Tibial nerve (tissue), 4 donors: ENCODE measurements around the gene SNED1. TPM values are rescaled to one million over a fixed set of nuclear protein-coding genes. Genes with fewer than 3 reads are reported as not detected.

Experiments used
- DNase-seq, 2 donors: peaks; one replicate each; pipeline ENCODE4 v3.0.0-alpha.2; 2019; ENCODE audit warnings: low spot score in 2 of 2
- H3K27ac ChIP-seq, 4 donors: fragments of 200-600 bp; sonication (generic) in 3 of 4; one replicate each; pipeline ENCODE4 v1.5.1; 2017 to 2019; ENCODE audit warnings: mild to moderate bottlenecking in 1 of 4
- H3K27me3 ChIP-seq, 2 donors: fragments of 200-600 bp; sonication (generic) in 1 of 2; one replicate each; pipeline versions ENCODE4 v1.5.1 to v1.6.0; 2017 to 2019
- H3K36me3 ChIP-seq, 3 donors: fragments of 200-600 bp; sonication (generic); one replicate each; pipeline ENCODE4 v1.5.1; 2018 to 2019
- H3K4me1 ChIP-seq, 4 donors: fragments of 200-600 bp; sonication (generic) in 3 of 4; one replicate each; pipeline ENCODE4 v1.5.1; 2017 to 2019
- H3K4me3 ChIP-seq, 4 donors: fragments of 200-600 bp; sonication (generic) in 3 of 4; one replicate each; pipeline ENCODE4 v1.5.1; 2017 to 2019; ENCODE audit warnings: mild to moderate bottlenecking in 1 of 4, moderate library complexity in 1 of 4
- H3K9me3 ChIP-seq, 4 donors: fragments of 200-600 bp; sonication (generic) in 3 of 4; one replicate each; pipeline ENCODE4 v1.5.1; 2017 to 2019
- EP300 ChIP-seq, 2 donors: sonication (generic); formaldehyde crosslinking; IDR thresholded peaks; one replicate each; pipeline ENCODE4 v1.6.1; 2017; ENCODE audit warnings: antibody characterized with exemption in 2 of 2, mild to moderate bottlenecking in 1 of 2
- POLR2A ChIP-seq, 2 donors: fragments of 450-650 bp; IDR thresholded peaks; one replicate each; pipeline ENCODE4 v1.6.1; 2017; ENCODE audit warnings: antibody characterized with exemption in 2 of 2, mild to moderate bottlenecking in 2 of 2, moderate library complexity in 2 of 2
- WGBS, 2 donors: methylation state at CpG; one replicate each; pipeline ENCODE4 v1.1.5; 2018; 5-methylcytosine and 5-hydroxymethylcytosine counted together
- total RNA-seq, 4 donors: library from RNA; depleted of rRNA; stranded (reverse); fragments of >200 nt; gene quantifications; one replicate each; pipeline ENCODE4 v1.1.0, GENCODE V29; 2016
- TF ChIP-seq, protein P1 (sequence below), 5 experiments: fragments of 200-600 bp in 3 of 5; fragments of 450-650 bp in 2 of 5; sonication (generic) in 3 of 5; IDR thresholded peaks; one replicate each; pipeline ENCODE4 v1.5.1; 2016 to 2019; ENCODE audit warnings: antibody characterized with exemption in 5 of 5, mild to moderate bottlenecking in 3 of 5, moderate library complexity in 2 of 5

The SNED1 gene
- total RNA-seq, 4 donors from 2014 or later: 116 to 226 (median 141) TPM

DNA sequence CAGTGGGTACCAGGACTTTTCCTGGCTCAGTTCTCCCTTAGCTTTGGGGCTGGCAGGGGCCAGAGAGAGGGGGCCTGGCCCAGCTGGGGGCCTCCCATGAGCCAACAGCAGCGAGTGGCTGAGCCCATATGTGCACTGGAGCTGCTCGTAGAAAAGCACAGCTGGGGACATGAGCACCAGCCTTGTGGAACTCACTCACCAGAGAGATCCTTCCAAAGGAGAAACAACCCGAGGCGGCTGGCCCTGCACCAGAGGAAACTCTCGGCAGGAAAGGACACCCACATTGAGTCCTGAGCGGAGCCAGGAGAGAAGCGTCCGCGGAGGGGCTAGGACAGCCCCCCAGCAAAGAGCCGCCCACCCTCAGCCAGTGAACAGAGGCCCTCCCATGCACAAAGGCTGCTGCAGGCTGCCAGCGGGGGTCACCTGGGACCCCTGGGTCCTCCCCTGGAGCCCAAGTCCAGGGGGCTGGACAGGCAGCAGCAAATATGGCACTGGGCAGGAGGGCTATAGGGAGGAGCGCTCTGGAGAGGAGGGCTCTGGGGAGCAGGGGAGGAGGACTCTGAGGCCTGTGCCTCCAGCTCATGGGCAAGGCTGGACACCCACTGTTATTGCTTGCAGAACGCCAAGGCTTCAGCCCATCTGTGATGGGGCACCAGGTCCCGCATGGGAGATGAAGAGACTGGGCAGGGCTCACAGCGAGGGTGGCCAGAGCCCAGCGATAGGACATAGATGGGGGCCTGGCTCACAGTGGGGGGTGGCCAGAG, 42.1 kb upstream of the SNED1 start:
- TF ChIP-seq EP300 (IDR thresholded peaks at IDR 0.05) (no peak), POLR2A (IDR thresholded peaks at IDR 0.05) (no peak)
- TF ChIP-seq, protein P1, sequence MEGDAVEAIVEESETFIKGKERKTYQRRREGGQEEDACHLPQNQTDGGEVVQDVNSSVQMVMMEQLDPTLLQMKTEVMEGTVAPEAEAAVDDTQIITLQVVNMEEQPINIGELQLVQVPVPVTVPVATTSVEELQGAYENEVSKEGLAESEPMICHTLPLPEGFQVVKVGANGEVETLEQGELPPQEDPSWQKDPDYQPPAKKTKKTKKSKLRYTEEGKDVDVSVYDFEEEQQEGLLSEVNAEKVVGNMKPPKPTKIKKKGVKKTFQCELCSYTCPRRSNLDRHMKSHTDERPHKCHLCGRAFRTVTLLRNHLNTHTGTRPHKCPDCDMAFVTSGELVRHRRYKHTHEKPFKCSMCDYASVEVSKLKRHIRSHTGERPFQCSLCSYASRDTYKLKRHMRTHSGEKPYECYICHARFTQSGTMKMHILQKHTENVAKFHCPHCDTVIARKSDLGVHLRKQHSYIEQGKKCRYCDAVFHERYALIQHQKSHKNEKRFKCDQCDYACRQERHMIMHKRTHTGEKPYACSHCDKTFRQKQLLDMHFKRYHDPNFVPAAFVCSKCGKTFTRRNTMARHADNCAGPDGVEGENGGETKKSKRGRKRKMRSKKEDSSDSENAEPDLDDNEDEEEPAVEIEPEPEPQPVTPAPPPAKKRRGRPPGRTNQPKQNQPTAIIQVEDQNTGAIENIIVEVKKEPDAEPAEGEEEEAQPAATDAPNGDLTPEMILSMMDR (IDR thresholded peaks at IDR 0.05): no peak
- Histone ChIP-seq H3K27ac (peak overlapping the region in 2 of 4 donors; percentile 80 to 83), H3K4me1 (peaks cover 4 to 81% (median 56%) of the 10 kb centered on the region in 4 donors), H3K27me3 (no peaks in the 10 kb centered on the region), H3K36me3 (no peaks in the 10 kb centered on the region), H3K4me3 (no peak overlapping the region), H3K9me3 (no peaks in the 10 kb centered on the region)
- 74 to 76% methylated on average over 14 to 16 of the region's 16 CpGs for WGBS, 2 donors
- peak in 1 of 2 donors; percentile 10 for DNase-seq

DNA sequence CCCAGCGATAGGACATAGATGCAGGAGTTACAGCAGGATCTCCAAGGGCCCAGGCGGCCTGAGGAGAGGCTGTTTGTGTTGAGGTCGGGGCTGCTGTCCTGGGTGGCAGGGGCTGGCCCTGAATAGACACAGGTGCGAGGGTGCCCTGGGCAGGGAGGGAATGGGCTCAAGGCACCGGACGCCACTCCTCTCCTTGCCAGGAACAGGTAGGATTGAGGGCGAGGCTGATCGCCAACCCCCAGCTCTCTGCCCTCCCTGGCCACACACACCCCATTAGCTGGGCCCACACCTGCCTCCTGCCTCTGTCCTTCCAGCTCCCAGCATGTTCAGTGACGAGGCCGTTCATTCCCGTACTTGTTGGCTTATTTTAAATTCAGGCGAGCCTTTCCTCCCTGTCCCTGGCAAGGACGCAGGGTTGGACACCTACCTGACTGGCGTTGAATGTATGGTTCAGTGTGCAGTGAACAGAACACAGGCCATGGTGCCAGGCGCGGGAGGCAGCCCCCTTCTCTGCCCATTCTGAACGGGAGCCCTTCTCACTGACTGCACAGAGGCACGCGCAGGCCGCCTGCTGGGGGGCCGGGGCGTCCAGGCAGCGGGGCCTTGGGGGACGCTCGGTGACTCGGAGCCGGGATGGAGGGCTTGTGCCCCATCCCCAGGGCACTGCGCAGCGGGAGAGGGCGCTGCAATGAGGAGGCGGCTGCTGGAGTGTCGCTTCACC, 41.3 kb upstream of the SNED1 start:
- Histone ChIP-seq H3K9me3 (no peaks in the 10 kb centered on the region), H3K4me1 (peaks cover 5 to 89% (median 60%) of the 10 kb centered on the region in 4 donors), H3K36me3 (no peaks in the 10 kb centered on the region), H3K4me3 (no peak overlapping the region), H3K27me3 (no peaks in the 10 kb centered on the region), H3K27ac (peak overlapping the region in 3 of 4 donors; percentile 45 to 83 (median 80))
- 91 to 92% methylated on average over 23 to 32 of the region's 32 CpGs for WGBS, 2 donors
- peak in 1 of 2 donors; percentile 5 for DNase-seq
- TF ChIP-seq EP300 (IDR thresholded peaks at IDR 0.05) (no peak), POLR2A (IDR thresholded peaks at IDR 0.05) (no peak)
- TF ChIP-seq, protein P1 (IDR thresholded peaks at IDR 0.05): no peak

DNA sequence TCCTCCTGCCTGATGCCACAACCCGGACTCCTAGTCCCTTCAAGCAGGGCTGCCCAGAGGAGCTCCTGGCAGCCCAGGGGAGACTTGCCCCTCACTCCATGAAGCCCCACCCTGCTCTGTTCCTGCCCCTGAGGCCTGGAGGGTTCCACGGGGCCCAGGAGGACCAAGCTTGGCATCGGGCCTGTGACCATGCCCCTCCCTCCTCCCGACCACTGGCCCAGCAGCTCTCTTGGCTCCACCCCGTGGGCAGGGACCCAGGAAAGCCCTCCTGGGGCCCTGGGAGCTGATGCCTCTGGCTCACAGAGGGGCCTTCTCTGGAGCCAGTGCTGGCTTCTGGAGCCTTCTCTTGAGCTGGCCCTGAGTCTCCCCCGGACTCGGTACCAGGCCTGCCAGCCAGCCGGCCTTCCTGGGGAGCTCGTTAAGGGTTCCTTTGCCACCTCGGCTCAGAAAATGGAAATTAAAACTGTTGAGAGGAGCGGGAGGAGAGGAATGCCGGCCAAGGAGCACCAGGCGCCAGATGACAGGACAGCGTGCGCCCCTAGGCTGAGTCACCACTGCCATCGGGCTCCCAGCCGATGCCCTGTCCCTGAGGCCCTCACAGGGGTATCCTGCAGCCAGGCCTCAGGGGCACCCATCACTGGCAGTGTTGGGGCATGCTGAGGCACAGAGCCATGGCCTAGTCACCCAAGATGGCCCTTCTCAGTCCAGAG, 40.6 kb upstream of the SNED1 start:
- Histone ChIP-seq H3K9me3 (no peaks in the 10 kb centered on the region), H3K4me1 (peaks cover 5 to 96% (median 64%) of the 10 kb centered on the region in 4 donors), H3K36me3 (no peaks in the 10 kb centered on the region), H3K27ac (peak overlapping the region in 3 of 4 donors; percentile 45 to 83 (median 80)), H3K27me3 (no peaks in the 10 kb centered on the region), H3K4me3 (no peak overlapping the region)
- TF ChIP-seq POLR2A (IDR thresholded peaks at IDR 0.05) (no peak), EP300 (IDR thresholded peaks at IDR 0.05) (no peak)
- TF ChIP-seq, protein P1 (IDR thresholded peaks at IDR 0.05): no peak
- DNase-seq: peak; percentile 3 to 13
- 46% methylated on average over 12 to 15 of the region's 17 CpGs for WGBS, 2 donors

DNA sequence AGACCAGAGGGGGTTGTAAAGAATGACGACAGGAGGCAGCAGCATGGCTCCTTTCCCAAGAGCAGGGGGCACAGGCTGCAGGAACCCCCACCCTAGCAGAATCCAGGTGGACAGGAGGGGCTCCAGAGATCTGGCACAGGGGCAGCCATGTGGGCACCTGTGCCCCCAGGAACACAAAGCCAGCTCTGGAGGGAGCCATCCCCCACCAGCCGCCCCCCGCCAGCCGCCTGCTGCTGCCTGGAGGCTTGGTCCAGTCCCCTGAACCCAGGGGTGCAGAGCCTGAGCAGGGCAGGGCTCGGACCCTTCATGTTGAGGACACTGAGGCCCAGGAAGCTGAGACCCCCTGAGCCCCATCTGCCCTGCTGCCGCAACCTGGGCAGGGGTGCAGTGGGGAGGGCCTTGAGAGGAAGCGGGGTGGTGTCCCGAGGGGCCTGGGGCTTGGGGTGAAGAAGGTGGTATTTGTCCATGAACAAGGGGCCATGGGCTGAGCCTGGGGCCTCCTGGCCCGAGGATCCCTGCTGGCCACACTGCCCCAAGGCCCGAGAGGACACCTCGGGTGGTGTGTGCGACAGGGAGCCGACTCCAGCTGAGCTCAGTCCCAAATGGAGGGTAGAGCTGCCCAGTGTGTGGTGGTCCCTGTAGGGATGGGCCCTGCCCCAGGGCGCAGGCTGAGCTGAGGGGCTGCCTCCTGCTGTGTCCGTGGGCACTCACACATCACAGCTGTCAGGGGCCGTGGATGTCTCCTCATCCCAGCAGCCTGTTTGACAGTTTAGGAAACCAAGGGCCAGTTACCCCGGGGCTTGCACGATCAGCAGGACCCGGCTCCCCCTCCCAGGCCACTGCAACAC, 39.8 kb upstream of the SNED1 start:
- DNase-seq: peak; percentile 3 to 9
- H3K27me3 ChIP-seq: no peaks in the 10 kb centered on the region
- no peak overlapping the region for H3K4me3 ChIP-seq
- no peaks in the 10 kb centered on the region for H3K36me3 ChIP-seq
- peaks cover 5 to 100% (median 67%) of the 10 kb centered on the region in 4 donors for H3K4me1 ChIP-seq
- no peaks in the 10 kb centered on the region for H3K9me3 ChIP-seq
- peak overlapping the region in 3 of 4 donors; percentile 45 to 83 (median 80) for H3K27ac ChIP-seq
- WGBS, 2 donors: 95 to 97% methylated on average over 12 to 18 of the region's 19 CpGs
- no peak for TF ChIP-seq EP300 (IDR thresholded peaks at IDR 0.05)
- TF ChIP-seq, protein P1 (IDR thresholded peaks at IDR 0.05): no peak
- TF ChIP-seq POLR2A (IDR thresholded peaks at IDR 0.05): no peak
